Stimulated activated CD8-positive, alpha-beta memory T cell treated with anti-CD3 and anti-CD28 coated beads, Interleukin-7, amount 100 ng/mL, for 24 hours (primary cell): ENCODE measurements around the gene PROX1.

Source experiments
- DNase-seq: peaks from one replicate; pipeline ENCODE4 v3.0.0-alpha.2; 2020; ENCODE audit warnings: low read depth

The PROX1 gene

GRCh38 chr1:214022229-214022791, 34.5 kb downstream of the PROX1 start:
- no peak for DNase-seq

- DNase-seq = no peak
Observed at GRCh38 chr1:214022810-214023425, 35.1 kb downstream of the PROX1 start.

- DNase-seq = no peak
Observed at GRCh38 chr1:214026985-214027384, 39.2 kb downstream of the PROX1 start.

- no peak for DNase-seq
Observed at GRCh38 chr1:214027498-214027897, 39.7 kb downstream of the PROX1 start.

- DNase-seq = no peak
Observed at GRCh38 chr1:214028095-214028494, 40.3 kb downstream of the PROX1 start.

- no peak for DNase-seq
Observed at GRCh38 chr1:214028649-214029406, 41.1 kb downstream of the PROX1 start.

GRCh38 chr1:214029796-214030195, 42.0 kb downstream of the PROX1 start:
- no peak for DNase-seq

- no peak for DNase-seq
Observed at GRCh38 chr1:214031267-214031650, 43.5 kb downstream of the PROX1 start.

- no peak for DNase-seq
Observed at GRCh38 chr1:214037468-214037867, 49.7 kb downstream of the PROX1 start.

GRCh38 chr1:214039394-214040018, 51.7 kb downstream of the PROX1 start:
- DNase-seq = no peak

GRCh38 chr1:214043167-214043566, 55.4 kb downstream of the PROX1 start:
- no peak for DNase-seq

GRCh38 chr1:214044438-214045214, 56.9 kb downstream of the PROX1 start:
- no peak for DNase-seq

GRCh38 chr1:214050513-214051401, 63.0 kb downstream of the PROX1 start:
- DNase-seq = no peak

- DNase-seq = no peak
Observed at GRCh38 chr1:214051786-214052185, 64.0 kb downstream of the PROX1 start.

- no peak for DNase-seq
Observed at GRCh38 chr1:214058076-214058475, 70.3 kb downstream of the PROX1 start.

GRCh38 chr1:214066190-214066589, 78.4 kb downstream of the PROX1 start:
- no peak for DNase-seq

- no peak for DNase-seq
Observed at GRCh38 chr1:214066936-214067335, 79.2 kb downstream of the PROX1 start.

GRCh38 chr1:214067397-214067796, 79.6 kb downstream of the PROX1 start:
- no peak for DNase-seq

- no peak for DNase-seq
Observed at GRCh38 chr1:214067853-214068703, 80.3 kb downstream of the PROX1 start.

- DNase-seq = no peak
Observed at GRCh38 chr1:214068979-214069378, 81.2 kb downstream of the PROX1 start.
